Stimulated activated CD8-positive, alpha-beta memory T cell treated with anti-CD3 and anti-CD28 coated beads, Interleukin-15, amount 100 ng/mL, for 24 hours (primary cell): Measurements from ENCODE around the gene CD81.

Source experiments
- DNase-seq: peaks from one replicate; pipeline ENCODE4 v3.0.0-alpha.2; 2020; ENCODE audit warnings: low read depth

Gene CD81

DNA sequence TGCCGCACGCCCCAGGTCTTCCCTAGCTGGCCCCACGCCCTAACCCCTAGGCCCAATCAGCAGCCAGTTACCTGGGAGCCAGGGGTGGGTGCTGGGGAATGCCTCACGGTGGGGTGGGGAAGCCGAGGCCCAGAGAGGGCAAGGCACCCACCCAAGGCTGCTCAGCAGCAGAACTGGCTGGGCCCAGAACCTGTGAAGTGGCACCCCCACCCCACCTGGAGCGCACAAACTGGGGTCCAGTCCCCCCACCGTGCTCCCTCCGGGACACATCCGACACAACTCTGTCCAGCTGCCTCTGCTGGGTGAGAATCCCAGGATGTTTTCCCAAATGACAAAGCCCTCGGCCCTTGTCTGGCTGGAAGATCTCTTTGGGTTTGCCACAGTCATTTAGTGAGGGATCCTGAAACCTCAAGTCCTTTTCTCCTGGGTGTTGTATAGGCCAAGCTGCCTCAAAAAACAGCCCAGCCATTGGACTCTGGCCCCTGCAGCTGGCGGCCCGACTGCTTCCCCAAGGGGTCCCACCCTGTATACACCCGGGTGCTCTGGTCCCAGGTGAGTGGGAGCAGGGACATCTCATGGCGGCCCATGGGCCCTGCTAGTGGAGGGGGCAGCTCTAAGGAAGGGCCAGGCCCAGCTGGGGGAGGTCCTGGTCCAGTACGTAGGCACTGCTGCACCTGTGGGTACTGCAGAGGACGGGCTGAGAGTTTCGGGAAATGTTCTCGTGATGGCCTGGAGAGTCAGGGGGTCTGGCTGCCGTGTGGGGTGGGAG is 44.3 kb downstream of the CD81 start:
- DNase-seq = no peak

- no peak for DNase-seq
Measured at GRCh38 chr11:2421996-2422395, 44.9 kb downstream of the CD81 start.

DNA sequence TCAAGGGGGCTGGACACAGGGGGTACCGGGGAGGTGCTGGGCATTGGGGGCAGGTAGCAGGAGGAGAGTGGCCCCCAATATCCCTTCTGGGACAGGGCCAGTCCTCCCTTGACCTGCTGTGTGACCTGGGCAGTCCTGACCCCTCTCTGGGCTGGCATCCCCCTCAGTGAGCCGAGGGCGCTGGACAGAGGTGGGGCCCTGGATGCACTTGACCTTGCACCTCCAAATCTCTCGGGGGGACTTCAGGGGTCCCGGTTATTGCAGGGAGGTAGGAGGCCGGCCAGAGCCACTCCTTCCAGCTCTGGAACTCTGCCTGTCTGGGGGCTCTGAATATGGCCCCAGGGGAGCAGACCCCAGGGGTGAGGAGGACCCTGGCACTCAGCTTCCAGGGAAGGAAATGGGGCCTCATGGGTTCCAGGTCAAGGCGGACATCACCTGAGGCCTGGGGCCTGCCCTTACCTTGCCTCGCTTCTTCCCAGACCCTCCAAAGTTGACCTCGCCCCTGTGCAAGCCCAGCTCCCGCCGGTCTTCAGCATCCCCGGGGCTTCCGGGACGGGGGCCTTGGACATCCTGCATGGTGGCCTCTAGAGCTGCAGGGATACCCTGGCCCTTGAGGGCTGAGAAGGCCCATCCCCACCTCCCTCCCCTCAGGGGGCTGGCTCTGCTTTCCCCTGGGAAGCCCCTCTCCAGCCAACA is 45.5 kb downstream of the CD81 start:
- DNase-seq = no peak

GRCh38 chr11:2423157-2424025 is 46.3 kb downstream of the CD81 start:
- DNase-seq = no peak

GRCh38 chr11:2424811-2425495 is 47.8 kb downstream of the CD81 start:
- DNase-seq = no peak

GRCh38 chr11:2425506-2425905 is 48.4 kb downstream of the CD81 start:
- no peak for DNase-seq

GRCh38 chr11:2426221-2426620 is 49.1 kb downstream of the CD81 start:
- no peak for DNase-seq

DNA sequence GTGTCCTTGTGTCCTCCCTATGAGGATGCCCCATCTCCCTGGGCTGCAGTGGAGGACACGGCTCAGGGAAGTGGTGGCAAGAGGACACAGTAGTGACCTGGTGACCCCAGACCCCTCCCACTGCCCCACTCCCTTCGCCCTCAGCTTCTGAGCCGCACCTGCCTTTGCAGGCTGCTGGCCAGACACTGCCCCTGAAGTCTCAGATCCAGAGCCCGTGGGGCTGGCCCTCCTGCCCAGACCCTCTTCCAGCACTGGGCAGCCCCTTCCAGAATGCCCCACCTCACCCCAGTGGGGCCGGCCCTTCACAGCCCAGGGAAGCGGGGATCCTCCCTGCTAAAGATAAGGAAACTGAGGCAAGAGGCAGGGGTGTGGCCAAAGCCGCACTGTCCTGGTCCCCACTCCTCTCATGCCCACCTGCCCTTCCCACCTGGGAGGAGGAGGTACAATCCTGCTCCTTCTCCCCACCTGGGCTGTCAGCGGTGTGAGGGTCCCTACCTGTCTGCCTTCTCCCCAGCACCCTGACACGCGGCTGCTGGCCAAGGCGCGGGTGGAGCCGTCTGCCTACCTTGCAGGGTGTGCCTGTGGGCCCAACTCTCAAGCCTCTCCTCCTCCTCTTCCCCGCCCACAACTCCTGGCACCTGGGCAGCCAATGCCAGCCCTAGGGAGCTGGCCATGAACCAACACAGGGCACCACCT is 49.9 kb downstream of the CD81 start:
- DNase-seq = no peak

DNA sequence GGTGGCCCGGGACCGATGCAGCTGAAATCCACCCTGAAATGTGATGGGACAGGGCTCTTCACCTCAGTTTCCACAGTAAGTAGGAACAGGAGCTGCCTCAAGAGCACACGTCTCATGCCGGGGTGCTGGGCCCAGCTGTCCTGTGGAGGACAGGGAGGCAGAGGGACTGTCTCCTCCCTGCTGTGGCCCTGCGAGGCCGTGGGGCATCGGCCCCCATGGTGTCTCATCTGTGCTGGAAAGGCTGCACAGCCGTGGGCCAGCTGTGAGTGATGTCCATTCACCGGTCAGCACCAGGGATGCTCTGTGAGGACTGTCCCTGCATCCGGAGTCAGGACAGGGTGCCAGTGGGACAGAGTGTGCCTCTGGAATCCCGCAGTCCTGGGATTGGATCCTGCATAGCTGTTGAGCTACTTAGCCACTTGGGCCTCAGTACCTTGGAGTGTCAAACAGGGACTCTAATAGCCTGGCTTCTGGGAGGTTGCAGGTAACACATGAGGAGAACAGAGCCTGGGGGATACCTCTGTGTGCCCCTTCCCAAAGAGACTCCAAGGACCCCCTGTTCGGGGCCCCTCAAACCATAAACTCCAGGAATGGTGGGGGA is 50.7 kb downstream of the CD81 start:
- no peak for DNase-seq

GRCh38 chr11:2428322-2428795 is 51.2 kb downstream of the CD81 start:
- peak; percentile 79 for DNase-seq

GRCh38 chr11:2431395-2431794 is 54.3 kb downstream of the CD81 start:
- DNase-seq = no peak

DNA sequence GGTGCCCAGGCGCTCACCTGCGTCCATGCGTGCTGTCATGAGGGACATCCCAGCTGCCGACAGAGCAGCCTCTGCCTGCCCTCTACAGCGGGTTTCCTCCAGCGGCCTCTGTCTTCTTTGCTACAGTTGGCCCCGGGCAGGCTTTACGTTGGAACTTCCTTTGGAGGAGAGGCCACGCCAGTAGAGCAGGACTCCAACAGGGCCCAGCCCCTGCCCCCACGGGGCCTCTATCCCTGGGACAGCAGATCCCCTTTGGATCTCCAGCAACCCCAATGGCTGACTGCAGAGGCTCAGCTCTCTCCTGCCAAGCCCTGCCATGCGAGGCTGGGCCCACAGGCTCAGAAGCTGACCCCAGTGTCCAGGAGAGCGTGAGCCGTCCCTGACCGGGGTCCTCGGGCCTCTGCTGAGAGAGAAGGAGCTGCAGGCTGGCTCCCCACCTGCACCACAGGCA is 55.1 kb downstream of the CD81 start:
- DNase-seq = no peak

GRCh38 chr11:2432628-2433071 is 55.5 kb downstream of the CD81 start:
- DNase-seq = no peak

DNA sequence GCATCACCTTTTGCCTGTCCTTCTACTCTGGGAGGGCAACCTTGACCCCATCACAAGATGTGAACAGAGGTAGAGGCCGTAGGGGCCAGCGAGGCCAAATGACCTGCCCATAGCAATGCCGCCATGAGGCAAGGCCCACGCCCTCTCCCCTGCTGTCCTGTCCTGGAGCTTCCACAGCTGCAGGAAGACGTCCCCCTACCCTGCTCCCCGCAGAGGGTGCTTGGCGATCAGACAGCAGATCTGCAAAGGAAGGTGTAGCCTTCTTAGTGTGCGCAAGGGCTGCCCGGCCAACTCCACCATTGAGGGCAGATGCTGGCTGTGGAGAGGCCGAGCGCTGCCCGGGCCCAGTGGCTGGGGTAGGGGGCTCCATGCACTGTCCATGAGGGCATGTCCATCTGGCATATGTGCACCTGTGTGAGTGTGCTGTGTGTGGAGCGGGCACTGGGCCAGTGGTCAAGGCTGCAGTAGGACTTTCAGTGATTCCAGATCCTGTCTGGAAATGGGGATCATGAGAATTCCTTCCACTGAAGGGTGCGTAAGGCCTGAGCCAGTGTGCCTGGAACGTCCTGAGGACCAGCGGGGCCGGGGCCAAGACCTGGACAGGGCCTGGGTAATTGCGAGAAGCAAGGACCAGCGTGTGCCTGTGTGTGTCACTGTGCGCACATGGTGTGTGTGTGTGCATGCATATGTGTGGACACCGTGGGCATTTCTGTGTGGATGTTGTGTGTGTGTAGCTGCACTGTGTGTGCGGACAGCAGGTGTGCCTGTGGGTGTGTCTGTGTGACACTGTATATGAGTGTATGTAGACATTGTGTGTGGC is 56.2 kb downstream of the CD81 start:
- no peak for DNase-seq

GRCh38 chr11:2434008-2434407 is 56.9 kb downstream of the CD81 start:
- no peak for DNase-seq

GRCh38 chr11:2434506-2435255 is 57.6 kb downstream of the CD81 start:
- no peak for DNase-seq

GRCh38 chr11:2435288-2436012 is 58.3 kb downstream of the CD81 start:
- no peak for DNase-seq

GRCh38 chr11:2436013-2436520 is 59.0 kb downstream of the CD81 start:
- no peak for DNase-seq
